SU-DHL-6 (cell line): Measurements from ENCODE around the gene CEP57L1.

Experiments used
- H2AFZ ChIP-seq: fragments of 200-600 bp; sonication (generic); 2 replicates; pipeline ENCODE4 v1.6.1; 2014; ENCODE audit warnings: low read depth, mild to moderate bottlenecking, moderate library complexity, mixed read lengths, antibody characterized with exemption, low read length; ENCODE audit not compliant: severe bottlenecking
- H3F3A ChIP-seq: fragments of 200-600 bp; shearing (Covaris generic); 2 replicates; pipeline ENCODE4 v1.6.0; 2016; ENCODE audit warnings: antibody characterized with exemption, mild to moderate bottlenecking; ENCODE audit not compliant: insufficient read depth
- H3K27ac ChIP-seq: fragments of 200-600 bp; sonication (generic); 2 replicates; pipeline ENCODE4 v1.5.1; 2016; ENCODE audit warnings: low read depth, mild to moderate bottlenecking, low read length, moderate library complexity, mixed read lengths
- H3K27me3 ChIP-seq: fragments of 200-600 bp; sonication (generic), shearing (Covaris generic); 2 replicates; pipeline ENCODE4 v1.6.0; 2014; ENCODE audit warnings: mild to moderate bottlenecking, low read length
- H3K36me3 ChIP-seq: fragments of 200-600 bp; sonication (generic); 2 replicates; pipeline ENCODE4 v1.6.1; 2014; ENCODE audit warnings: mild to moderate bottlenecking, low read length, mixed read lengths
- H3K4me2 ChIP-seq: fragments of 300-600, 200-600 bp; shearing (Covaris generic), sonication (generic); 2 replicates; pipeline ENCODE4 v1.6.0; 2014; ENCODE audit warnings: low read length, low read depth, mild to moderate bottlenecking; ENCODE audit not compliant: poor library complexity, severe bottlenecking
- H3K4me3 ChIP-seq: fragments of 200-600 bp; sonication (generic); 2 replicates; pipeline ENCODE4 v1.5.1; 2014; ENCODE audit warnings: antibody characterized with exemption, low read length, mild to moderate bottlenecking, mixed read lengths; ENCODE audit not compliant: insufficient read depth, poor library complexity, severe bottlenecking
- H3K79me2 ChIP-seq: fragments of 200-600 bp; sonication (generic); 2 replicates; pipeline ENCODE4 v1.6.1; 2014; ENCODE audit warnings: mild to moderate bottlenecking, low read length, moderate library complexity; ENCODE audit not compliant: insufficient read depth
- H3K9ac ChIP-seq: fragments of 200-600 bp; sonication (generic); 2 replicates; pipeline ENCODE4 v1.7.0; 2014; ENCODE audit warnings: mild to moderate bottlenecking, low read length
- H3K9me2 ChIP-seq: fragments of 200-600 bp; sonication (generic); replicated peaks from 2 replicates; pipeline ENCODE4 v1.6.1; 2014; ENCODE audit warnings: low read length; ENCODE audit not compliant: insufficient read depth
- H3K9me3 ChIP-seq: fragments of 200-600 bp; sonication (generic); 2 replicates; pipeline ENCODE4 v1.6.1; 2014; ENCODE audit warnings: low read length, mixed read lengths; ENCODE audit not compliant: insufficient read depth
- H4K20me1 ChIP-seq: fragments of 200-600 bp; sonication (generic); 2 replicates; pipeline ENCODE4 v1.6.1; 2014; ENCODE audit warnings: low read depth, mild to moderate bottlenecking, antibody characterized with exemption, low read length, moderate library complexity, mixed read lengths
- EZH2phosphoT487 ChIP-seq: fragments of 200-600 bp; sonication (generic), shearing (Covaris generic); conservative IDR thresholded peaks from 2 replicates; pipeline ENCODE4 v1.6.1; 2018; ENCODE audit warnings: mild to moderate bottlenecking, antibody characterized with exemption, low read length, moderate library complexity, mixed read lengths
- TF ChIP-seq, protein P1 (sequence below): fragments of 200-600 bp; sonication (generic); IDR thresholded peaks from one replicate; pipeline ENCODE4 v1.5.1; 2017; ENCODE audit warnings: antibody characterized with exemption, mild to moderate bottlenecking, low read length, moderate library complexity; ENCODE audit not compliant: insufficient read depth, poor library complexity, severe bottlenecking

The CEP57L1 gene

DNA sequence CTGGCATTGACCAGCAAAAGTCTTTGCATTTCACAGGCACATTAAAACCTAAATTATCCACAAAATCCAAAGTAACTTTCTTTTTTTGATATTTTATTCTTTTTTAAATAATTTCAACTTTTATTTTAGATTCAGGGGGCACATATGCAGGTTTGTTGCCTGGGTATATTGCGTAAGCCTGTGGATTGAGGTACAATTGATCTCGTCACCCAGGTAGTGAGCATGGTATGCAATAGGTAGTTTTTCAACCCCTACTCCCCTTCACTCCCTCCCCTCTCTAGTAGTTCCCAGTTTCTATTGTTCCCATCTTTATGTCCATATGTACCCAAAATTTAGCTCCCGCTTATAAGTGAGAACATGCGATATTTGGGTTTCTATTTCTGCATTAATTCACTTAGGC lies 97.6 kb downstream of the CEP57L1 start:
- Histone ChIP-seq H3K27ac (no peak overlapping the region), H3F3A (no peaks in the 10 kb centered on the region), H3K9me3 (no peaks in the 10 kb centered on the region), H4K20me1 (no peaks in the 10 kb centered on the region), H3K36me3 (no peaks in the 10 kb centered on the region), H3K9ac (no peak overlapping the region), H3K4me3 (no peak overlapping the region), H3K4me2 (no peak overlapping the region), H3K27me3 (no peaks in the 10 kb centered on the region), H2AFZ (no peak overlapping the region), H3K79me2 (no peaks in the 10 kb centered on the region), H3K9me2 (no peaks in the 10 kb centered on the region)
- TF ChIP-seq EZH2phosphoT487: no peak
- TF ChIP-seq, protein P1, sequence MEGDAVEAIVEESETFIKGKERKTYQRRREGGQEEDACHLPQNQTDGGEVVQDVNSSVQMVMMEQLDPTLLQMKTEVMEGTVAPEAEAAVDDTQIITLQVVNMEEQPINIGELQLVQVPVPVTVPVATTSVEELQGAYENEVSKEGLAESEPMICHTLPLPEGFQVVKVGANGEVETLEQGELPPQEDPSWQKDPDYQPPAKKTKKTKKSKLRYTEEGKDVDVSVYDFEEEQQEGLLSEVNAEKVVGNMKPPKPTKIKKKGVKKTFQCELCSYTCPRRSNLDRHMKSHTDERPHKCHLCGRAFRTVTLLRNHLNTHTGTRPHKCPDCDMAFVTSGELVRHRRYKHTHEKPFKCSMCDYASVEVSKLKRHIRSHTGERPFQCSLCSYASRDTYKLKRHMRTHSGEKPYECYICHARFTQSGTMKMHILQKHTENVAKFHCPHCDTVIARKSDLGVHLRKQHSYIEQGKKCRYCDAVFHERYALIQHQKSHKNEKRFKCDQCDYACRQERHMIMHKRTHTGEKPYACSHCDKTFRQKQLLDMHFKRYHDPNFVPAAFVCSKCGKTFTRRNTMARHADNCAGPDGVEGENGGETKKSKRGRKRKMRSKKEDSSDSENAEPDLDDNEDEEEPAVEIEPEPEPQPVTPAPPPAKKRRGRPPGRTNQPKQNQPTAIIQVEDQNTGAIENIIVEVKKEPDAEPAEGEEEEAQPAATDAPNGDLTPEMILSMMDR: no peak

DNA sequence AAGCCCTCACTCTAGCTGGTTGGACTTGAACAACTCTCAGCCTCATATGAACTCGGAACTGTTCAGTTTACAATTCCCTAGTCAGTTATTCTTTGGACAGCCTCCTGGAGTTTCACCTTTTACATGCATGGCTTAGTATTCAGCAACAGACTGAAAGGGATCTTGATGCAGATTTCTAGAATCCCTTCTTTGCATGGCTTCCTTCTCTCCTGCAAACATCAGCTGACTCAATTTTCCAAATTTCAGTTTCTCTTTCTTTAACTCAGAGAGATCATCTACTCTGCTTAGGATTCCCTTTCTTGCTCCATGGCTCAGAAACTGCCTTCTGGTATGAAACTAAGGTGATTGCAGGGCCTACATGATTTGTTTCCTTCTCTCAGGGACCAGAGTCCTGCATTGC lies 99.6 kb downstream of the CEP57L1 start:
- no peak overlapping the region for H3K27ac ChIP-seq
- H3K4me2 ChIP-seq: no peak overlapping the region

DNA sequence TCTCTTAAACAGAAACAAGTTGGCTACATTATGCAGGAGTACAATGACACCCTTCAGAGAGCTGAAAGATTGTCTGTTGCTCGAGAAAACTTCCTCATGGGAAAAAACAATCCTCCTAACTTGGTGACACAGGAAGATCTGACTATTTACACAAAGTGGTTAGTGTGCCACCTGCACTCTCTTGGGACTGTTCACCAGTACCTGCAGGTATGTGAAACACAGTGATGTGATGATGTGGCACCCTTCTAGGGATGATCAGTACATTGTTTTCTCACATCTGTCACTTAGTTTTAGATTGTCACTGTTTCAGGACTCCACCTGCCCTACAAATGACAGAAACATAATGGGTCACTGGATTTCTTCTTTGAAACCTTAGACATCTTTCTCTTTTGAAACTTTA lies 101.8 kb downstream of the CEP57L1 start:
- Histone ChIP-seq H4K20me1 (no peaks in the 10 kb centered on the region), H3K9ac (no peak overlapping the region), H3K79me2 (no peaks in the 10 kb centered on the region), H3K9me3 (no peaks in the 10 kb centered on the region), H3K4me3 (no peak overlapping the region), H3F3A (no peaks in the 10 kb centered on the region), H3K9me2 (no peaks in the 10 kb centered on the region), H3K27ac (no peak overlapping the region), H3K4me2 (no peak overlapping the region), H2AFZ (no peak overlapping the region), H3K27me3 (no peaks in the 10 kb centered on the region), H3K36me3 (no peaks in the 10 kb centered on the region)
- TF ChIP-seq, protein P1: no peak
- TF ChIP-seq EZH2phosphoT487: no peak

More for the DNA sequence above, 99.6 kb downstream of the CEP57L1 start:
- Histone ChIP-seq H3F3A (no peaks in the 10 kb centered on the region), H3K79me2 (no peaks in the 10 kb centered on the region), H3K4me3 (no peak overlapping the region), H3K27me3 (no peaks in the 10 kb centered on the region), H4K20me1 (no peaks in the 10 kb centered on the region), H3K36me3 (no peaks in the 10 kb centered on the region), H3K9ac (no peak overlapping the region), H3K9me3 (no peaks in the 10 kb centered on the region), H2AFZ (no peak overlapping the region), H3K9me2 (no peaks in the 10 kb centered on the region)
- TF ChIP-seq, protein P1: no peak
- no peak for TF ChIP-seq EZH2phosphoT487
